ENCODE data around the gene HTRA1. TPM values are rescaled to one million over a fixed set of nuclear protein-coding genes. Genes with fewer than 3 reads are reported as not detected.

HTRA1 gene
- total RNA-seq, 6 experiments from 2014 or later = 55.0 to 67.2 (median 61.9) TPM

DNA sequence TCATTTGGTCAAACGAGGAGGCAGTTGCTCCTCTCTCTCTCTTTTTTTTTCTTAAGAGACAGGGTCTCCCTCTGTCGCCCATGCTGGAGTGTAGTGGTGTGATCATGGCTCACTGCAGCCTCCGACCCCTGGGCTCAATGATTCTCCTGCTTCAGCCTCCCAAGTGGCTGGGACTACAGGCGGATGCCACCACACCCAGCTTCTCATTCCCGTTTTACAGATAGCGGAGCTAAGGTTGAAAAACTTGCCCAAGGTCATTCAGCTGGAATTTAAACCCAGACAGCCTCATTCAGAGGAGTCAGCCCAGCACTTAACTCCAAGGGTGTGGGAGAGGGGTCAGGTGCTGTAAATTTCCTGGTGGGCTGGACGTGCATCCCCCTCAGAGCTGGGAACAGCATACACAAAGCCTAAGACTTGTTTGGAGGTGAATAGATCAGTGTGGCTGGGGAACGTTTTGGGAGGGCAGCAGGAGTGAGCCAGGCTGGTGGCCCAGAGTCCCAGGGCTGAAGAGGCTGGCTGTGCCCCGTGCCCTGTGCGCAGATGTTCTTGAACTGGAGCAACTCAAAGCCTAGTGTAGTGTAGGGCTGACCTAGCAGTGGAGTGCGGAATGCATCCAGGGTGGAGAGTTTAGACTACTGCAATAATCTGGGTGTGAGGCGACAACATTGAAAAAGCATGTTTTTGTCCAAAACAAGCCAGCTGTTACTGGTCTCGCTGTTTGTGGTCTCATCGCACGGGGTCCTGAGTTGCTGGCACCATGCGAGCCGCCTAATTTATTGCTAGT, 2.3 kb downstream of the HTRA1 start:
- no peak overlapping the region for H3K27ac Mint-ChIP-seq

DNA sequence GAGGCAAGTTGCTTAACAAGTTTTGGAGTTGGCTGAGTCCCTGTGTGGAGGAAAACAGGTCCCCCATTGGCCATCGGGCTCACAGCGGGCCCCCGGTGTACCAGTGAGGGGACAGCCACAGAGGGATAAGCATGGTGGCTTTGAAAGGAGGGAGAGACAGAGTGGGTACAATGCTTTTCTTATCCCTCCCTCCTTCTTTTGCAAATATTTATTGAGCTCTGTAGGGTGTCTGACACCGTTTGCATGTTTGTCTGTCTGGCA, 2.8 kb downstream of the HTRA1 start:
- peaks cover 7% of the 10 kb centered on the region; the same call in 1 of the 2 replicates for H3K36me3 Mint-ChIP-seq (ENCODE audit: low read depth)
- DNase-seq = no peak
- H3K9me3 Mint-ChIP-seq = no peaks in the 10 kb centered on the region
- TF ChIP-seq, protein P1, sequence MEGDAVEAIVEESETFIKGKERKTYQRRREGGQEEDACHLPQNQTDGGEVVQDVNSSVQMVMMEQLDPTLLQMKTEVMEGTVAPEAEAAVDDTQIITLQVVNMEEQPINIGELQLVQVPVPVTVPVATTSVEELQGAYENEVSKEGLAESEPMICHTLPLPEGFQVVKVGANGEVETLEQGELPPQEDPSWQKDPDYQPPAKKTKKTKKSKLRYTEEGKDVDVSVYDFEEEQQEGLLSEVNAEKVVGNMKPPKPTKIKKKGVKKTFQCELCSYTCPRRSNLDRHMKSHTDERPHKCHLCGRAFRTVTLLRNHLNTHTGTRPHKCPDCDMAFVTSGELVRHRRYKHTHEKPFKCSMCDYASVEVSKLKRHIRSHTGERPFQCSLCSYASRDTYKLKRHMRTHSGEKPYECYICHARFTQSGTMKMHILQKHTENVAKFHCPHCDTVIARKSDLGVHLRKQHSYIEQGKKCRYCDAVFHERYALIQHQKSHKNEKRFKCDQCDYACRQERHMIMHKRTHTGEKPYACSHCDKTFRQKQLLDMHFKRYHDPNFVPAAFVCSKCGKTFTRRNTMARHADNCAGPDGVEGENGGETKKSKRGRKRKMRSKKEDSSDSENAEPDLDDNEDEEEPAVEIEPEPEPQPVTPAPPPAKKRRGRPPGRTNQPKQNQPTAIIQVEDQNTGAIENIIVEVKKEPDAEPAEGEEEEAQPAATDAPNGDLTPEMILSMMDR (IDR thresholded peaks at IDR 0.05) = no peak
- peaks cover 38% of the 10 kb centered on the region for H3K4me1 Mint-ChIP-seq (ENCODE audit: low read depth)
- H3K27ac Mint-ChIP-seq = no peak overlapping the region
- no peak overlapping the region for H3K4me3 Mint-ChIP-seq
- peaks cover 24% of the 10 kb centered on the region for H3K27me3 Mint-ChIP-seq (ENCODE audit: insufficient read depth)

More for the DNA sequence above, 2.3 kb downstream of the HTRA1 start:
- no peak for DNase-seq
- Mint-ChIP-seq H3K4me3 (peak overlapping the region; percentile 95), H3K27me3 (ENCODE audit: insufficient read depth) (peaks cover 27% of the 10 kb centered on the region), H3K36me3 (ENCODE audit: low read depth) (peaks cover 7% of the 10 kb centered on the region; the same call in 1 of the 2 replicates), H3K4me1 (ENCODE audit: low read depth) (peaks cover 33% of the 10 kb centered on the region), H3K9me3 (no peaks in the 10 kb centered on the region)
- TF ChIP-seq, protein P1 (IDR thresholded peaks at IDR 0.05) = no peak

DNA sequence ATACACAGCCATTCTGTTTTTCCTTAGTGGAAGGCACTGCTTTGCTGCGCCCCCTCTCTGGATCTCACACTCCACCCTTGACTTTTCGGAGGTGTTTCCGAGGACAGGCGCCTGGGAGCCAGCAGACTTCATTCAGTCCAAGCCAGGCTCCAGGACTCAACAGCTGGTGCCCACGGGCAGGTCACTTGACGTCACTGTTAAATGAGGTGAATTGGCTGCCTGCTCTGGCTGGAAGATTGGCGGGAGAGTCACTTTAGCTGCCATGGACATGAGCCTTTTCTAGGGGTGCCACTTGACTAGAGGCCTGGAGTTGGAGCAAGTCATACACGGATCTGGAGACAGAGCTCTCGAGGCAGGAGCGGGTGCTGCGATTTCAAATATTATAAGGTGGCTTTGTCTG, 3.2 kb downstream of the HTRA1 start:
- Mint-ChIP-seq H3K36me3 (ENCODE audit: low read depth) (peaks cover 7% of the 10 kb centered on the region; the same call in 1 of the 2 replicates), H3K27me3 (ENCODE audit: insufficient read depth) (peaks cover 21% of the 10 kb centered on the region), H3K4me3 (no peak overlapping the region), H3K4me1 (ENCODE audit: low read depth) (peaks cover 41% of the 10 kb centered on the region), H3K27ac (no peak overlapping the region), H3K9me3 (no peaks in the 10 kb centered on the region)
- no peak for DNase-seq
- TF ChIP-seq, protein P1 (IDR thresholded peaks at IDR 0.05) = no peak

DNA sequence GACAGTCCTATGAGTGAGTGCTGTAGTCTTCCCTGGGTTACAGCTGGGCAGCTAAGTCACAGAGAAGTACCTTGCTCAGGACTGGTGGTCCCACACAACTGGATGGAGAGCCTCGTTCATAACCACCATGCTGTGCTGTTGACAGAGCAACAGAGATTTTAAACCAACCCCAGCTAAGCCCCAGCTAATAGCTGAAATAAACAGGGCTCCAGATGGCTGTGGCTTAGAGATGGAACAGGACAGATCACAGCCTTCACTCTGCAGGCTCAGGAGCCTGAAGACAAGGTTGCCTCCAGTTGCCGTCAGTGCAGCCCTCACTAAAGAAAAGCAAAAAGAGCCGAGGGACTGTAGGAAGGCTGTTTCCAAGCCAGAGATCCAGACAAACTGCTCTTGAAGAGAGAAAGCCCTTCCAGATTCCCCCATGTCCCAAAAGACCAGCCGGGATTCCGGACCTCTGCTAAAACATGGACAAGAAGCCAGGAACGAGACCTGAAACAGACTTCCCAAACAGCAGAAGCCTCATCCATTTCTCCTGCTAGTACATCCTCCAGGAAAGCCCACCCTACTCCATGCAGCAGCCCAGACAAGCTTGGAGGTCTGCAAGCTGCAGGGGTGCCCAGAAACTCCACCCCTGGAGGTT, 4.2 kb downstream of the HTRA1 start:
- H3K9me3 Mint-ChIP-seq = no peaks in the 10 kb centered on the region
- H3K4me3 Mint-ChIP-seq = no peak overlapping the region
- peaks cover 42% of the 10 kb centered on the region for H3K4me1 Mint-ChIP-seq (ENCODE audit: low read depth)
- TF ChIP-seq, protein P1 (IDR thresholded peaks at IDR 0.05) = no peak
- H3K27ac Mint-ChIP-seq = no peak overlapping the region
- H3K36me3 Mint-ChIP-seq (ENCODE audit: low read depth) = peaks cover 7% of the 10 kb centered on the region; the same call in 1 of the 2 replicates
- peaks cover 19% of the 10 kb centered on the region for H3K27me3 Mint-ChIP-seq (ENCODE audit: insufficient read depth)
- no peak for DNase-seq

DNA sequence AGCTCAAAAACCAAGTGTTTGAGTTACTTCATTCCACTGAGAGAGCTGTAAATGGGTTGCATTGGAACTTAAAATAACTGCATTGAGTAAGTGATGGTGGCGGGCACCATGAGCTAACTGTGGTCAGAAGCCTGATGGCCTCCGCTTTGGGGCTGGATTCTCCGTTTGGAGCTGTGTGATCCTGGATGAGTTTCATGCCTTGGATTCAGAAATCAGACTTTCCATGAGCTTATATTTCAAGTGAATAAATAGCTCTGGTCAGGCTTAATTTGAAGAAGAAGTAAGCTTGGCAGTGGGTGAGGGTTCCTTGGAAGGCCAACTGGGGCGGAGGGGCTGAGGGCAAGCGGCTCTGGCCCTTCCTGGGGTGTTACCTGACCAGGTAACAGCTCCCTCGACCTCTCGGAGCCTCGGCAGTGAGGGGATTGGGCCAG, 5.6 kb downstream of the HTRA1 start:
- H3K4me3 Mint-ChIP-seq = no peak overlapping the region
- TF ChIP-seq, protein P1 (IDR thresholded peaks at IDR 0.05) = no peak
- H3K4me1 Mint-ChIP-seq (ENCODE audit: low read depth) = peaks cover 56% of the 10 kb centered on the region
- no peak for DNase-seq
- H3K36me3 Mint-ChIP-seq (ENCODE audit: low read depth) = peaks cover 7% of the 10 kb centered on the region; the same call in 1 of the 2 replicates
- peaks cover 18% of the 10 kb centered on the region for H3K27me3 Mint-ChIP-seq (ENCODE audit: insufficient read depth)
- H3K9me3 Mint-ChIP-seq = no peaks in the 10 kb centered on the region
- H3K27ac Mint-ChIP-seq = no peak overlapping the region
